WERI-Rb-1 (cell line): Measurements from ENCODE around the gene FSD1.
A peak's percentile ranks its signal among the peaks of the same experiment; 100 is the strongest.

Experiments
- DNase-seq: peaks from one replicate; pipeline ENCODE4 v3.0.0-alpha.2; 2020
- H3K27ac ChIP-seq: fragments of 250-450 bp; sonication (Bioruptor Pico); 2 replicates; pipeline ENCODE4 v1.5.1; 2020; ENCODE audit warnings: mild to moderate bottlenecking, moderate library complexity
- H3K27me3 ChIP-seq: fragments of 250-450 bp; sonication (Bioruptor Pico); 2 replicates; pipeline ENCODE4 v1.5.1; 2021; ENCODE audit warnings: mild to moderate bottlenecking, low read depth, moderate library complexity; ENCODE audit not compliant: insufficient read depth, severe bottlenecking
- H3K36me3 ChIP-seq: fragments of 250-450 bp; sonication (Bioruptor Pico); 2 replicates; pipeline ENCODE4 v1.5.1; 2020; ENCODE audit warnings: mild to moderate bottlenecking, moderate library complexity
- H3K4me3 ChIP-seq: 2 replicates; pipeline ENCODE4 v1.5.1; 2011; ENCODE audit warnings: low read depth, mild to moderate bottlenecking, control low read depth, low read length
- H3K9me3 ChIP-seq: fragments of 250-450 bp; sonication (Bioruptor Pico); 2 replicates; pipeline ENCODE4 v1.5.1; 2021; ENCODE audit warnings: mild to moderate bottlenecking, moderate library complexity; ENCODE audit not compliant: severe bottlenecking
- CTCF ChIP-seq: IDR thresholded peaks from 2 replicates; pipeline ENCODE4 v1.5.1; 2011; ENCODE audit warnings: low read depth, mild to moderate bottlenecking, control low read depth, inconsistent platforms, low read length

FSD1 gene

GRCh38 chr19:4305257-4305612, 837 bp downstream of the FSD1 start:
- no peak overlapping the region for H3K4me3 ChIP-seq
- no peak for TF ChIP-seq CTCF
- no peak for DNase-seq
- no peaks in the 10 kb centered on the region for H3K9me3 ChIP-seq
- no peak overlapping the region for H3K27ac ChIP-seq
- H3K36me3 ChIP-seq: peaks cover 13% of the 10 kb centered on the region
- no peaks in the 10 kb centered on the region for H3K27me3 ChIP-seq

DNA sequence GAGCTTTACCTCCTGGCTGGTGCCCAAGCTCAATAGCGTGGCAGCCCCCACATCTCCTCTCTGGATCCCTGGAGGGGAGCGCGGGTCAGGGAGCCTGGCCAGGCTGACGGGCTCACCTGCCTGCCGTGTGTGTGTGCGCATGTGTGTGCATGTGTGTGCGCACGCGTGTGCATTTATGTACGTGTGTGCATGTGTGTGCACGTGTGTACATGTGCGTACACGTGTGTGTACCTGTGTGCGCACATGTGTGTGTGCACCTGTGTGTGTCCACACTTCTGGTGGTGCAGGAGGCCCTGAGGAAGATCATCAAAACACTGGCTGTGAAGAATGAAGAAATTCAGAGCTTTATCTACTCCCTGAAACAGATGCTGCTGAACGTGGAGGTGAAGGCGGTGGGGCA, 1.3 kb downstream of the FSD1 start:
- H3K4me3 ChIP-seq: no peak overlapping the region
- H3K27ac ChIP-seq: no peak overlapping the region
- no peaks in the 10 kb centered on the region for H3K9me3 ChIP-seq
- TF ChIP-seq CTCF: no peak
- H3K27me3 ChIP-seq: no peaks in the 10 kb centered on the region
- peaks cover 17% of the 10 kb centered on the region for H3K36me3 ChIP-seq
- DNase-seq: no peak

GRCh38 chr19:4310247-4311121, 6.1 kb downstream of the FSD1 start:
- no peak overlapping the region for H3K27ac ChIP-seq
- peak; percentile 30 for DNase-seq
- peaks cover 30% of the 10 kb centered on the region for H3K36me3 ChIP-seq
- H3K9me3 ChIP-seq: no peaks in the 10 kb centered on the region
- no peaks in the 10 kb centered on the region for H3K27me3 ChIP-seq
- TF ChIP-seq CTCF: no peak
- no peak overlapping the region for H3K4me3 ChIP-seq

DNA sequence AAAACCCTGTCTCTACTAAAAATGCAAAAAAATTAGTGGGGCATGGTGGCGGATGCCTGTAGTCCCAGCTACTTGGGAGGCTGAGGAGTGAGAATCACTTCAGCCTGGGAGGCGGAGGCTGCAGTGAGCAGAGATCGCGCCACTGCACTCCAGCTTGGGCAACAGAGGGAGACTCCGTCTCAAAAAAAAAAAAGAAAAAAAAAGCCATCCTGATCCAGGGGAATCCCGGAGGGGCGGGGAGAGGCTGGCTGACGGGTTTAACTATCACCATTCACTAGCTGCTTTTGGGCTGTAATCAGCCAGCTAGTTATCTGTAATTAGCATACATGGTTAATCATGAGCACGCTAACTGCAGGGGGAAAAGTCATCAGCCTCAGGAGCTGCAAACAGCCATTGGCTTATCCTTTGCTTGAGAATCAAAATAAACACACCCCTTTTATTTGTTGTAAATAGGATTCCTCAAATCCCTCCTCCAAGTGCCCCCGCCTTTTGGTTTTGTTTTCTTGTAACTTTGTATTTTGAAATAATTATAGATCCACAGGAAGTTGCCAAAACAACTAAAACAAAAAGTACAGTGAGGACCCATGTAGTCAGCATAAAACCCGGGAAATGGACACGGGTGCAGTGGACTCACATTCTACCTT, 9.6 kb downstream of the FSD1 start:
- TF ChIP-seq CTCF: no peak
- no peak for DNase-seq
- no peaks in the 10 kb centered on the region for H3K9me3 ChIP-seq
- H3K36me3 ChIP-seq: peaks cover 36% of the 10 kb centered on the region
- H3K27ac ChIP-seq: no peak overlapping the region
- H3K4me3 ChIP-seq: no peak overlapping the region
- no peaks in the 10 kb centered on the region for H3K27me3 ChIP-seq

- no peak for DNase-seq
- no peak overlapping the region for H3K27ac ChIP-seq
- peaks cover 8% of the 10 kb centered on the region for H3K9me3 ChIP-seq
- peaks cover 18% of the 10 kb centered on the region for H3K36me3 ChIP-seq
- TF ChIP-seq CTCF: no peak
- no peaks in the 10 kb centered on the region for H3K27me3 ChIP-seq
- H3K4me3 ChIP-seq: no peak overlapping the region
Measured at GRCh38 chr19:4316956-4317355, 12.6 kb downstream of the FSD1 start.

- Histone ChIP-seq H3K9me3 (peaks cover 8% of the 10 kb centered on the region), H3K27ac (no peak overlapping the region), H3K36me3 (peaks cover 12% of the 10 kb centered on the region), H3K4me3 (no peak overlapping the region), H3K27me3 (no peaks in the 10 kb centered on the region)
- no peak for DNase-seq
- TF ChIP-seq CTCF: no peak
Measured at GRCh38 chr19:4318460-4318859, 14.1 kb downstream of the FSD1 start.
